ENCODE measurements around the gene ARID2. TPM values are rescaled to one million over a fixed set of nuclear protein-coding genes. Genes with fewer than 3 reads are reported as not detected.

Gene ARID2
- total and polyA plus RNA-seq, 9 of the 15 experiments (the other 6 are each of a cell fraction or from before 2014, with no cell fraction given), result 13.4 to 41.6 (median 29.4) TPM

- no TSS peak for BruUV-seq (replicated peaks)
- POLR2A ChIA-PET, result no interaction called here
- no peak overlapping the region for H3K4me2 ChIP-seq (ENCODE audit: insufficient read depth, low read length)
- 95% methylated on average over 1 of the region's 1 CpG for WGBS (ENCODE audit: insufficient coverage, low coverage, missing lambda C conversion rate)
- no peak for ATAC-seq
- in situ Hi-C loops (cut with MboI), result no loop called here
- H3K27ac ChIP-seq (ENCODE audit: extremely low read depth, low read depth, low read length), result no peak overlapping the region
- H3K9ac ChIP-seq (ENCODE audit: insufficient read depth in 1 of 2, low read depth in 2 of 2, low read length in 2 of 2), result no peak overlapping the region
- no peaks in the 10 kb centered on the region for H3K4me1 ChIP-seq (replicated peaks in 1 of 2; ENCODE audit: control insufficient read depth in 2 of 2, insufficient read depth in 2 of 2, low read length in 2 of 2)
- no peak overlapping the region for H2AFZ ChIP-seq (ENCODE audit: low read depth, low read length)
- FAIRE-seq, result no peak
- H3K27me3 ChIP-seq (ENCODE audit: control insufficient read depth in 2 of 2, insufficient read depth in 2 of 2, low read length in 2 of 2), result no peaks in the 10 kb centered on the region
- no peaks in the 10 kb centered on the region for H4K20me1 ChIP-seq (replicated peaks; ENCODE audit: control insufficient read depth, insufficient read depth, low read length)
- no peak for DNase-seq (ENCODE audit: extremely low read depth in 1 of 4, low spot score in 3 of 4)
- CTCF ChIA-PET (ENCODE audit: low intra/inter-chr PET ratio), result no interaction called here
- no peaks in the 10 kb centered on the region; the same call in 1 of the 2 replicates for H3K9me3 ChIP-seq (replicated peaks; ENCODE audit: control insufficient read depth, insufficient read depth, low read depth, low read length)
- H3K36me3 ChIP-seq (ENCODE audit: control insufficient read depth, insufficient read depth, low read length), result peaks cover 54% of the 10 kb centered on the region
- no peak overlapping the region for H3K4me3 ChIP-seq
- TF ChIP-seq NFE2 (IDR thresholded peaks at IDR 0.05; ENCODE audit: low read depth) (0 out of 2 replicates have a peak, but pooled peaks have one; percentile 9), ETS2 (tag; IDR thresholded peaks at IDR 0.05; ENCODE audit: borderline replicate concordance, poor library complexity, severe bottlenecking) (no peak), ILF3 (IDR thresholded peaks at IDR 0.05; ENCODE audit: borderline replicate concordance) (no peak), ZMIZ1 (IDR thresholded peaks at IDR 0.05; ENCODE audit: low read depth in 2 of 2, low read length in 2 of 2) (no peak), ZBTB49 (CRISPR knock-in tag; IDR thresholded peaks at IDR 0.05; ENCODE audit: borderline replicate concordance) (no peak), MAFG (tag; conservative IDR thresholded peaks at IDR 0.05) (peak; percentile 37; the same call in 1 of the 2 replicates), ZNF316 (IDR thresholded peaks at IDR 0.05) (0 out of 2 replicates have a peak, but pooled peaks have one; percentile 12), ZNF511 (CRISPR knock-in tag; IDR thresholded peaks at IDR 0.05) (no peak), ZNF77 (CRISPR knock-in tag; IDR thresholded peaks at IDR 0.05) (no peak), TFE3 (CRISPR knock-in tag; IDR thresholded peaks at IDR 0.05) (no peak), ATF3 (IDR thresholded peaks at IDR 0.05) (peak; percentile 23; the same call in 1 of the 2 replicates), ATF3 (CRISPR knock-in tag; conservative IDR thresholded peaks at IDR 0.05) (no peak), ZNF79 (CRISPR knock-in tag; IDR thresholded peaks at IDR 0.05; ENCODE audit: low read depth) (no peak)
- H3K9me1 ChIP-seq (ENCODE audit: control insufficient read depth, insufficient read depth, low read length), result no peaks in the 10 kb centered on the region
- intact Hi-C loops (cut with micrococcal nuclease), result no loop called here
- H3K79me2 ChIP-seq (ENCODE audit: control insufficient read depth, insufficient read depth, low read length), result 0 out of 3 replicates have a peak, but pooled peaks cover 2% of the 10 kb centered on the region
Observed at GRCh38 chr12:45839917-45840316, 110.4 kb downstream of the ARID2 start.
